HCT116 (cell line): ENCODE measurements around the gene VPS4B. TPM values are rescaled to one million over a fixed set of nuclear protein-coding genes. Genes with fewer than 3 reads are reported as not detected.

Experiments
- ATAC-seq: fragments of 200-7000 bp; cut with Tn5 transposase; 2 replicates; pipeline ENCODE4 v1.9.1; 2020; ENCODE audit warnings: mild to moderate bottlenecking, moderate library complexity
- BruUV-seq: library from RNA; stranded (reverse); fragments of 400-500 nt; replicated peaks from 2 replicates; lab custom pipeline; 2021; lab: Mats Ljungman, UMichigan
- CTCF ChIA-PET: fragments of 300-600 bp; sonication (Branson Sonifier 250); formaldehyde crosslinking; loops from one replicate; lab custom pipeline; 2021; ENCODE audit warnings: antibody characterized with exemption; lab: Charles Lee
- POLR2A ChIA-PET: fragments of 300-600, 350-600 bp; sonication (Branson Sonifier 250); formaldehyde crosslinking; loops from one replicate; lab custom pipeline; 2021; ENCODE audit warnings: antibody characterized with exemption; lab: Charles Lee
- RAD21 ChIA-PET, 2 experiments: fragments of 300-600 bp; sonication (Branson Sonifier 250); formaldehyde crosslinking; loops; one replicate each; lab custom pipeline; 2023; ENCODE audit warnings: low total read pairs in 2 of 2; ENCODE audit not compliant: uncharacterized antibody in 2 of 2, unreplicated experiment in 2 of 2, low non-redundant PET in 1 of 2; lab: Charles Lee
- DNase-seq: peaks from one replicate; pipeline ENCODE4 v3.0.0-alpha.2; 2010; ENCODE audit warnings: low read depth, low spot score
- H2AFZ ChIP-seq: fragments of 200-600 bp; shearing (Covaris generic), sonication (generic); 2 replicates; pipeline ENCODE4 v1.6.1; 2017; ENCODE audit warnings: low read depth, mixed run types, mixed read lengths, antibody characterized with exemption, low read length; ENCODE audit not compliant: poor library complexity, severe bottlenecking
- H3K27ac ChIP-seq: 2 replicates; pipeline ENCODE4 v1.5.1; 2012; ENCODE audit warnings: low read depth, low read length
- H3K27me3 ChIP-seq: fragments of 200-600 bp; sonication (generic); 2 replicates; pipeline ENCODE4 v1.6.1; 2016; ENCODE audit warnings: mixed run types, low read length, mixed read lengths; ENCODE audit not compliant: insufficient read depth
- H3K36me3 ChIP-seq, 2 experiments: fragments of 200-500 bp in 1 of 2; fragments of 200-600 bp in 1 of 2; sonication (Bioruptor generic) in 1 of 2; sonication (generic) in 1 of 2; 2 replicates each; pipeline versions ENCODE4 v1.5.1 to v1.6.1; 2014 to 2016; ENCODE audit warnings: low read length in 2 of 2, inconsistent platforms in 1 of 2, mixed read lengths in 1 of 2, mixed run types in 1 of 2; ENCODE audit not compliant: insufficient read depth in 2 of 2, control insufficient read depth in 1 of 2
- H3K4me1 ChIP-seq, 2 experiments: fragments of 200-600 bp in 1 of 2; sonication (generic) in 1 of 2; 2 replicates each; pipeline versions ENCODE4 v1.5.1 to v1.6.1; 2012 to 2017; ENCODE audit warnings: low read length in 2 of 2, inconsistent platforms in 1 of 2, mild to moderate bottlenecking in 1 of 2, mixed read lengths in 1 of 2, mixed run types in 1 of 2, moderate library complexity in 1 of 2; ENCODE audit not compliant: insufficient read depth in 2 of 2, control insufficient read depth in 1 of 2
- H3K4me2 ChIP-seq: fragments of 200-600 bp; sonication (generic); 2 replicates; pipeline ENCODE4 v1.6.1; 2017; ENCODE audit warnings: mixed run types, low read length, mixed read lengths
- H3K4me3 ChIP-seq, 2 experiments: fragments of 200-600 bp in 1 of 2; sonication (generic) in 1 of 2; replicated peaks in 1 of 2; 2 replicates each; pipeline ENCODE4 v1.5.1; 2011 to 2016; ENCODE audit warnings: low read length in 2 of 2, control low read depth in 1 of 2, low read depth in 1 of 2, mild to moderate bottlenecking in 1 of 2, mixed read lengths in 1 of 2, mixed run types in 1 of 2
- H3K79me2 ChIP-seq: fragments of 200-600 bp; sonication (generic); 2 replicates; pipeline ENCODE4 v1.6.1; 2017; ENCODE audit warnings: mild to moderate bottlenecking, mixed run types, low read length, moderate library complexity, mixed read lengths; ENCODE audit not compliant: insufficient read depth
- H3K9ac ChIP-seq: fragments of 200-600 bp; sonication (generic); 2 replicates; pipeline ENCODE4 v1.6.1; 2016; ENCODE audit warnings: low read length, mixed read lengths
- H3K9me2 ChIP-seq: fragments of 200-600 bp; sonication (generic), shearing (Covaris generic); 2 replicates; pipeline ENCODE4 v1.6.1; 2017; ENCODE audit warnings: mixed run types, mild to moderate bottlenecking, moderate library complexity; ENCODE audit not compliant: insufficient read depth
- H3K9me3 ChIP-seq, 2 experiments: fragments of 200-500 bp in 1 of 2; fragments of 200-600 bp in 1 of 2; sonication (Bioruptor generic) in 1 of 2; sonication (generic) in 1 of 2; 2 replicates each; pipeline ENCODE4 v1.6.1; 2014 to 2017; ENCODE audit warnings: low read length in 2 of 2, mixed read lengths in 2 of 2, inconsistent platforms in 1 of 2, low read depth in 1 of 2, mild to moderate bottlenecking in 1 of 2, mixed run types in 1 of 2, moderate library complexity in 1 of 2; ENCODE audit not compliant: control insufficient read depth in 1 of 2, insufficient read depth in 1 of 2
- H4K20me1 ChIP-seq: fragments of 200-600 bp; sonication (generic), shearing (Covaris generic); 2 replicates; pipeline ENCODE4 v1.6.1; 2017; ENCODE audit warnings: mixed run types, mild to moderate bottlenecking, moderate library complexity; ENCODE audit not compliant: insufficient read depth
- POLR2A ChIP-seq: IDR thresholded peaks from 2 replicates; pipeline ENCODE4 v1.7.0; 2011; ENCODE audit warnings: borderline replicate concordance; ENCODE audit not compliant: insufficient read depth, insufficient read length; ENCODE audit errors: extremely low read depth
- RAD21 ChIP-seq: IDR thresholded peaks from 2 replicates; pipeline ENCODE4 v1.6.1; 2012; ENCODE audit warnings: low read depth, mild to moderate bottlenecking
- REST ChIP-seq: IDR thresholded peaks from 2 replicates; pipeline ENCODE4 v1.6.1; 2012; ENCODE audit warnings: low read depth
- SIN3A ChIP-seq: IDR thresholded peaks from 2 replicates; pipeline ENCODE4 v1.6.1; 2012; ENCODE audit warnings: low read depth
- SP1 ChIP-seq: IDR thresholded peaks from 2 replicates; pipeline ENCODE4 v1.6.1; 2012; ENCODE audit warnings: low read depth
- SRF ChIP-seq: IDR thresholded peaks from 2 replicates; pipeline ENCODE4 v1.6.1; 2012; ENCODE audit warnings: low read depth
- ZNF274 ChIP-seq: fragments of 200-500 bp; sonication (Bioruptor generic); IDR thresholded peaks from 2 replicates; pipeline ENCODE4 v1.6.1; 2014; ENCODE audit warnings: mild to moderate bottlenecking, low read depth, low read length, inconsistent platforms
- intact Hi-C: fragments of 100-400 bp; cut with micrococcal nuclease; formaldehyde crosslinking; loops from 2 replicates; pipeline ENCODE4 v1.10.0; 2022
- total RNA-seq: library from RNA; stranded (reverse); gene quantifications from one replicate; pipeline ENCODE4 v1.2.1, GENCODE V29; 2021; ENCODE audit not compliant: unreplicated experiment
- TF ChIP-seq, protein P1 (sequence below): IDR thresholded peaks from 2 replicates; pipeline ENCODE4 v1.6.1; 2012

VPS4B gene
- total RNA-seq, 1 experiment from 2014 or later: 68.3 TPM

DNA sequence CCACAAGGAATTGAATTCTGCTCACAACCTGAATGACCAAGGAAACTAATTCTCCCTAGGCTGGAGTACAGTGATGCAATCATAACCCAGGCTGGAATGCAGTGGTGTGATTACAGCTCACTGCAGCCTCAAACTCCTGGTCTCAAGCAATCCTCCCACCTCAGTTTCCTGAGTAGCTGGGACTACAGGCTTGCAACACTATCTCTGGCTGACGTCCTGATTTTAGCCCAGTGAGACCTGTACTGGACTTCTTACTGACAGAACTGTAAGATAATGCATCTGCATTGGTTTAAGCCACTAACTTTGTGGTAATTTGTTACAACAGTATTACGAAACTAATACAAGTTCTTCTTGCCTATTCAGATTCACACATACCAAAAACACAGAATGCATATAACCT is 45.7 kb downstream of the VPS4B start:
- ChIA-PET POLR2A (no interaction called here), CTCF (no interaction called here), RAD21 (no interaction called here)
- no TSS peak for BruUV-seq
- H4K20me1 ChIP-seq: no peaks in the 10 kb centered on the region
- H3K9ac ChIP-seq: no peak overlapping the region
- intact Hi-C loops: no loop called here
- H3K9me2 ChIP-seq: no peaks in the 10 kb centered on the region
- no peaks in the 10 kb centered on the region for H3K4me1 ChIP-seq
- no peaks in the 10 kb centered on the region for H3K79me2 ChIP-seq
- ATAC-seq (no peak), DNase-seq (no peak)
- no peaks in the 10 kb centered on the region for H3K9me3 ChIP-seq
- TF ChIP-seq RAD21 (no peak), ZNF274 (no peak), SP1 (no peak), SRF (no peak), REST (no peak), SIN3A (no peak), POLR2A (no peak)
- TF ChIP-seq, protein P1, sequence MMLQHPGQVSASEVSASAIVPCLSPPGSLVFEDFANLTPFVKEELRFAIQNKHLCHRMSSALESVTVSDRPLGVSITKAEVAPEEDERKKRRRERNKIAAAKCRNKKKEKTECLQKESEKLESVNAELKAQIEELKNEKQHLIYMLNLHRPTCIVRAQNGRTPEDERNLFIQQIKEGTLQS: no peak
- no peak overlapping the region for H3K27ac ChIP-seq
- no peak overlapping the region for H2AFZ ChIP-seq
- H3K4me2 ChIP-seq: no peak overlapping the region
- no peak overlapping the region for H3K4me3 ChIP-seq
- no peaks in the 10 kb centered on the region for H3K27me3 ChIP-seq
- H3K36me3 ChIP-seq: no peaks in the 10 kb centered on the region
